GOT3 (cell line): ENCODE data around the gene SOX5.

Experiments
- DNase-seq: peaks from one replicate; lab custom pipeline; 2025; ENCODE audit warnings: mixed read lengths; lab: John Stamatoyannopoulos, UW

Gene SOX5

DNA sequence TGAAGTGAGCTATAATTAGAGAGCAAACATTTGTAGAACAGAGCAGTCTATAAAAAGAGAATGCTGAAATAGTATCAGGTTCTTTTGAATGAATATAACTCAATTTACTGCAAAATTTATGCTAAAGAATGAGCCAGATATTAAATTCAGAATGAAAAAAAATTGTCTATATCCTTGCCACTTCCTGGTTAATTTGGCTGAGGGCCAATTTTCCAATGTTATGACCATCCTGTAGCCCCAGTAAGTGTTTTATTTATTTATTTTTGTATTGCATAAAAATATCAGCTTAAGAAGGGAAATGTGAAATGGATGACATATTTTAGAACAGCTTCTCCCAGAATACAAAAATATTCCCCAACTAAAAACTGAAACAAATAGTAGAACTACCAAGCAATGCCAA is 263.4 kb downstream of the SOX5 start:
- no peak for DNase-seq

DNA sequence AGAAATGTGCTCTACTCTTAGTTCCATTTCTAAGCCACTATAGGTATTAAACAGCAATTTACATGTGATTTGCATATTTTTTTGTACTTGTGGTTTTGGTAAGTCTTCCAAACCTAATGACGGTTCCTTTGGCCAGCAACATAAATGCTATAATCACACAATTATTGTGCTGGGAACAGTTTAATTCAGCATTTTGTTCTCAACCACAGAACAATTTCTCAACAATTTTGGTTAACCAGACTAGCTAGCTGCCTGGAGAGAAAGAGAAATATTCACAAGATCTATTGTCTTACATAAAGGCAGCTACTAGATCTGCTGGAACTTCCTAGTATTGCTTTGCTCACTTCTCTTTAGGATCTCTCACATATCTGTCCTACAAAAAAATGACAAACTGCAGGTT is 265.3 kb downstream of the SOX5 start:
- no peak for DNase-seq

DNA sequence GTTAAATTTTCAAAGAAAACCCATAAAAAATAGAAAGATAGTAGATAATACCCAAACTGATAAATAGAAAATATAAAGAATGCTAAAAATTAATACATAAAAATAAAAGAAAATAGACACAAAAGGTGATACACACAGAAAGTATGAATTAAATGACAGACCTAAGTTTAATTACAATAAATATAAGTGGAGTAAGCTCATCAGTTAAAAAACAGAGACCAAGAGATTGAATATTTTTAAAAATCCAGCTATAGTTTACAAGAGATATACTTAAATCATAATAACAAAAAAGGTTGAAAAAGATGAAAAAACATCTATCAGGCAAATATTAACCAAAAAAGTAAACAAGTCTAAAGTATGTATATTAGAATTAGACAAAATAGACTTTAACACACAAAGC is 268.2 kb downstream of the SOX5 start:
- DNase-seq = no peak

DNA sequence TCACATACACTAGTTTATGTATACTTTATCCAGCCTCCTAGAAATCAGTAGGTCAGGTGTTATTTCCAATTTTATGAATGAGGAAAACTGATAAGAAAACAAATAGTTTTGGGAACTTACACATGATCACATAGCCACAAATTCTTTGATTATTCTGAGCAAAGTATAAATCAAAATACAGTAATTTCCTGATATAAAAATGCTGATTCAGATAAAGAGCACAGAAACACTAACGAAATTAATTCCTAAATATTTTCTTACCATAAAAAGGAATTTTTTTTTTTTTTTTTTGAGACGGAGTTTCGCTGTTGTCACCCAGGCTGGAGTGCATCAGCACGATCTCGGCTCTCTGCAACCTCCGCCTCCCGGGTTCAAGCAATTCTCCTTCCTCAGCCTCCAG is 275.4 kb downstream of the SOX5 start:
- no peak for DNase-seq

DNA sequence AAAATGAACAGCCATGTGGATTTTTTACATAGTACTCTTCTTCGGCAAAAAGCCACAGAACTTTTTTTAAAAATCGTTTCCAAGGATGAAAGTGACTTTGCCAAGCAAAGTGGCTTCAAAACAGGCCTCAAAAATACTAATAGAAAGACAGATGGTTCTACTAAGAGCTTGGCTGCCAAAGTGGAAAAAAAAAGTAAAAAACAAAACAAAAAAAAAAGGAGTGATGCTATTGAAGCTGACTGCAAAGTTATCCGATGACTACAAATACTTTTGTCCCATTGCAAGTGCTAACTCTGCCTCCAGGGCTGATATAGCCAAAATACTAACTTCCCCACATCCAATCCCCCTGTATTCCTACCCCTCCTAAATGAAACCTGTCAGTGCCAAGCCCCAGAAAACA is 277.6 kb downstream of the SOX5 start:
- DNase-seq = no peak

DNA sequence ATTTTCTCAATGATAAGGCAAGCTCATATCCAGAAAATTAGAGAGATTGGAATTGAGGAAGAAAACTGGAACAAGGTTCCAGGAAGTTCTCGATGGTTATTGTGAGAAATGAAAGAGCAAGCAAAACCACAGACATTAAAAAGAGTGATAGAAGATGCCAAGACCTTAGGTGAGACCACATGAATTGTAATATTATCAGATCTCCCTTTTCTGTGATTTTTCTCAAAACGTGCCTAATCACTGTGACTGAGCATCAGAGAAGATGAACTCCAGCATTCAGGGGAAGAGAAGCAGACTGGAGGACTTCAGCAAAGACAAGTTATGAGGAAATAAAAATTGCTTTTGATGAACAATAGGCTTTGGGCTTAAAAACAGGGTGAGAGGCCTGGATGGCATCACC is 278.8 kb downstream of the SOX5 start:
- DNase-seq = no peak

DNA sequence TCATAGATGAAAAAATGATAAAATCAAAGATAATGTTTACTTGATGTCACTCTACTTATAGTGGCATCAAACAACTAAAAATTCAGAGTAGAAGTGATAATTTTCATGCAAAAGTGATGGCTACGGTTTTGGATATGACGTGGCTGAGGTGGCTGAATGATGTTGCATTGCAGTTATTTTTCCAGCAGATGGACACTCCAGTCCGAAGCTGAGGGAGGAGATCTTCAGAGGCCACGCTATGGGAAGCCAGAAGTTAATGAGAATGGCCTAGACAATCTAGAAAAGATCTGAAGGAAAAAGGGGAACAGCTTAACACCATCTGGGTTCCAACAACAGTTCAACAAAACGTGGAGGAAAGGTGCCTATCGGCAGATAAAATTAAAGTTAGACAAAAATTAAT is 279.8 kb downstream of the SOX5 start:
- no peak for DNase-seq

DNA sequence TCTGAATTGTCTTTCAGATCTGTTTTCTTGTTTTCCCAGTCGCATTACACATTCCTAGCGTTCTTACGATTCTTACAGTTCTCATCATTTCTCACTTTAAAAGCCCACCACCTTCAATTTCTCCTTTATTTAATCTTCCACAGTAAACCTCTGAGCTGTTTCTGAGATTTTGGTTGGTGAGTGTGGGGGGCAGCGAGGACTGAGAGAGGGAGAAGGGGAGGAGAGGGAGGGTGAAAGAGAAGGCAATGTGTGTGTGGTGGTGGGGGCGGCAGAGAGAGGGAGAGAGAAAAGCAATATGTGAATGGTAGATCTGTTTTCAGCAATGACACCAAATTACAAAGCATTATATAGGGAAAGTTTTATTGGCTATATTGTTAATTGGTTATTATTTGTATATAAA is 282.6 kb downstream of the SOX5 start:
- no peak for DNase-seq

DNA sequence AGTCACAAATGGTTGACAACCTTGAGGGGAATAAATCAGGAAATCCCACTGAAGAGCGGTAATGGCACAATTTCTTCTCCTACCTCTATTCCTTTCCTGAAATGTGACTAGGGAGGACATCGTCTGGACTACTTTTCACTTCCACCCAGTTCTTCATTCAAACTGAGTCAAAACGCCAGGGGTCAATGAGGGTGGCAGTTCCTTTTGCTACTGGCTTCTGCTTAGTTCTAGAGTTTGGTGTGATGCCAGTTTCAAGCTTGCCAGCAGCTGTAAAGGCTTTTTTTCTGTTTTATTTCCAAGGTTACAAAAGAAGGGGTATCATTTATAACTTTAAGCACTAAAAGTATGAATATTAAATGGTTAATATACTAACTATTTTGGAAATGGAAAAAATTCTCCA is 286.5 kb downstream of the SOX5 start:
- no peak for DNase-seq

DNA sequence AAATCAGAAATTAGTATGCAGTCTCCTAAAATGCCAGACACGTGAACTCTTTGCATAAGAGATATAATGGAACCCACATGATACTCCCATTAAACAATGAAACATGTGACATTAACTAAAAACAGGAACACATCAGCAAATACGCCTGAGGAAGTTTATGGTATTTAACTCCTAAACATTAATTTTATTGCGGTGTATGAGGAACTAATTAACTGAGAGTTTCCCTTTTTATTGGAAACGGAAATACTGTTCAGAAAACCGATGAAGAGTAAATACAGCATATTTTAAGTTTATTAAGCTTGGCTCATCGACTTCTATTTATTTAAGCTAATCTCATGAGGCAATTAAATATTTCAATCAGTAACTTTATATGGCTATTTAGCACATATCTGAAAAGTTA is 290.3 kb downstream of the SOX5 start:
- no peak for DNase-seq

DNA sequence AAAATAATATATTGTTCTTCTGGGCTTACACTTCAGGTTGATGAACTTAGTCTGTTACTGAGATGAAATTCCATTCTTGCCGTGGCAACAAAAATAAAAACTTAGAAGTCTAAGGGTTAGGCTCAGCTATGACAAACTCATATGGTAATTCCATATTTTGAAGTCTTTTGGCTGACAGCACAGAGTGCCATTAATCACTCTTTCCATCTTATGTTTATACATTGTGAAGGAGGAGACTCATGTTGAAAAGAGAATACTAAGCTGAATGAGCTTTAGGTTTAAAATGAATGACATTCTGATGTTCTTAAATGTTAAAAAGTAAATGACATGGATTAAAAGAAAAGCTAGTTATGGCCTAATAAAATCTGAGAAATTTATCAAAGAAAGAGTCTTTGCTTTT is 291.9 kb downstream of the SOX5 start:
- DNase-seq = no peak

DNA sequence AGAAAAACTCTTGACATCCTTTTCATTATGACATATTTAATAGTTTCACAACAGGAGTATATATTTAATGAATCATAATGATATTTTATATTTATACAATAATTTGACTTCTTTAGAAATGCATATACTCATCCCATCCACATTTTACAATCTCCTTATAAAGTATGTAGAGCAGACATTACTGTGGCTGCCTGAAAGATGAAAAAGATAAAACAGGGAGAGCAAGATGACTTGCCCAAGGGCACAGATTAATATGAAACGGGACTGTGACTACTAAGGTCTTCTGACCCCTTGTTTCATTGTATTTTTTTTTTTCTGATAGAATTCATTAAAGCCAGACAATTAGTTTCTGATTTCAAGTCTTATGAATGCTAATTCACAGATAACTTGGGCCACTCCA is 293.6 kb downstream of the SOX5 start:
- no peak for DNase-seq

DNA sequence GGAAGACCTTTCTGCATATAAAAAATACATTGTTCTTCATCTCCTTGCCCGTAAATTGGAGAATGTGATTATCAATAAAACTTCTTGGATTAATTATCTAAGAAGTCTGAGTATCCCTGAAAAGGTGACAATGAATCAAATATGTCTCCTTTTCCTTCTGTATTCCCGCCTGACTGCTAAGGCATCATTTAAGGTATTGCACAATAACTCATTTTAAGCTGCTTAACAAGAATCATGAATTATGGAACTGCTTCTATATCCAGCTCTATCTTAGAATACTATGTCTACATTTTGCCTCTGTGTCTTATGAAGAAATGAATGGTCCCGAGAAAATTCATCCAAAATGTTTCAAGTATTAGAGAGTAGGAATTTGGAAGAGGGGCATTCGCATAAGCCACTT is 294.4 kb downstream of the SOX5 start:
- no peak for DNase-seq

DNA sequence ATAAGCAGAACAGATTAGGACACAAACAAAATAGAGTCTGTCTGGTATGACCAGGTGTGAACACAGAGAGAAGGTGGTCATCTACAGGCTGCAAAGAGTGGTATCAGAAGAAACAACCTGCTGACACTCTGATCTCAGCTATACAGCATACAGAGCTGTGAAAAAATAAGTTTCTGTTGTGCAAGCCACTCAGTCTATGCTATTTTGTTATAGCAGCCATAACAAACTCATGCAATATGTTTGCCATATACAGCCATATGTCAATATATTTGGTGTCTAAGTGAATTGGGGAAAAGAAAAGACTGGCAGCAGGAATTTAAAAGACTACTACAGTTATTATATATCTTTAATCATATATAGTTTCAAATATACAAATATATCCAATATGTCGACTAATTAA is 300.9 kb downstream of the SOX5 start:
- no peak for DNase-seq

DNA sequence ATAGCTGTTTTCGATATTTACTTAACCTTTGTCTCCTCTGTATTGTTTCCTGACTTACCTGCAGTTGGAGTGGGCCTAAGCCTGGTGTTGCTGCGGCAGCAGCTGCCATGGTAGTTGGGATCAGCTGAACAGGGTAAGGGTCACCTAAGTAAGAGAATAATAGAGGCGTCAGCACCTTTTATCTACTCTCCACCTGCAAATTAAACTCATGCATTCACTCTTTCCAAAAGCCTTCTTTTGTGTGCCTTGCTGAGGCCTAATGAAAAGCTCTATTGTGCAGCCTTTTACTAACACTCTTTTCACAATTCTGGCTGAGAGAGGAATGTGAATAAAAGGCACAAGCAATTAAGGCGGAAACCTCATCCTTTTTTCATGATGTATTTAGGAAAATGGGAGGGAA is 308.7 kb downstream of the SOX5 start:
- no peak for DNase-seq

DNA sequence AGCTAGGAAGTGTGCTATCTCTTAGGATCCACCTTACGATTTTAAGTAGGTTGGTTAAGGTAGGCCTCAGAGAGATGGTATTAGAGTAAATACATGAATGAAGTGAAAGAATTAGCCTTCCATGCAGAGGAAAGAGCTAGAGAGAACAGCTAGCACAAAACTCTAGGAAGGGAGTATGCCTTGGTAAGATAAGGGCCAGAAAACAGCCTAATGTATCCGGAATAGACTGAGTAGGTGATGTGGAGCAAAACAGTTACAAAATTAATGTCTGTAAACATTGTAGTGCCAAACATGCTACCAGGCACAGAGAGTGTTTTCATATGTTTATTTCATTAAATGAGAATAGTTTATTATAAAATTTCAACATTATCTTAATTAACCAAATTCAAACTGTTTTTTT is 315.1 kb downstream of the SOX5 start:
- DNase-seq = no peak

DNA sequence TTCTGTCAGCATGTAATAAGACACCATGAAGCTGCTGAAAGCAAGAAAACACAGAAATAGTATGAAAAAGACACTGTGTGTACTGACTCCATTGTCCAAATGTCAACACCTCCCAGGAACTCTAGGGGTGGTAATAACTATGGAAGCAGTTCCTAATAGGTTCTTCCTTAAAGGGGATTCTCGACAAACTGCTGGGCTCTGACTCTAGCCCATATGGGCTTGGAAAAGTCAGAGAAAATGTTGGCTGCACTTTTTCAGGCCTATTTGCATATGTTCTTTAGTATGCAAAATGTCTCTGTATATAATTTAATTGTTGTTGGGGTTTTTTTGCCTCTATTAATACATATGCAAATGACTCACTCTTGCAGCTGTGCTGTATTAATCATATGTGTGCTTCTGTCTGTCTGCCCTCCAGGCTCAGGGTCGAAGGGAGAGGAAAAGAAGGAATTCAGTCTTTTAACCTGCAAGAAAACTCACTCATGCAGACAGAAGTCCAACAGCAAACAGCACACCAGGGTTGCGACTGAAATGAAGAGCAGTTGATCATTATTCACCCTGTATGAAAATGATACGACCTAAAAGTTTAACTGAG is 317.6 kb downstream of the SOX5 start:
- DNase-seq = no peak

DNA sequence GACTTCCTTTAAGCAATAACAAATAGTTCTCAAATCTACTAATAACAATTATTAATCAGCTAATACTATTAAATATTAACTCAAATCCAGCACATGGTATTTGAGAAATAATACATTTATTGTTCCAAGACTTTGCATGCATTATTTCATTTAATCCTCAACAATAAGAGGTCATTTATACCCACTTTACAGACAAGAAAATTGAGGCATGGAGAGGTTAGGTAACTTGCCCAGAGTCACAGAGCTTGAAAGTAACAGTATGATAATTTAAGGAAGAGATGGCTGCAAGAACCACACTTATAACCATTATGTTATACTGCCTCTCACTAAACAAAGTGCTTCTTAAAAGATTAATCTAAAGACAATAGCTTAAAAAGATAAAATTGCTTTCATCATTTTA is 318.9 kb downstream of the SOX5 start:
- DNase-seq = no peak

DNA sequence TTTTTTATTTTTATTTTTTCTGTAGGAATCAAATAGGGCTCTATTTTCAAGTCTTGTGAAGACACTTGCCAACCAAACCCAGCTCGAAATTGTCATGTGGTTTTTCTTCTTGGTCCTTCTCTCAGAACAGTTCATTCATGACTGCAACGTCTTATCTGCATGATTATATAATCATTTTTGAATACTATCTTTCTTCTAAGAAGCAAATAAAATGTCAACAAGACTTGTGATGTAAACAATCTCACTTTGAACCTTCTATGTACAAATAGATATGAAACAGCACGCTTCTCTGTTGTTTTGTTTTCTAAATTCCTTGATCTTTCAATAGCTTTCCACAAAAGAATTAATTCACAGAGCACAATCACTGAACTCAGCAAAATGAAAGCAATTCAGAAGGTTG is 320.7 kb downstream of the SOX5 start:
- no peak for DNase-seq

DNA sequence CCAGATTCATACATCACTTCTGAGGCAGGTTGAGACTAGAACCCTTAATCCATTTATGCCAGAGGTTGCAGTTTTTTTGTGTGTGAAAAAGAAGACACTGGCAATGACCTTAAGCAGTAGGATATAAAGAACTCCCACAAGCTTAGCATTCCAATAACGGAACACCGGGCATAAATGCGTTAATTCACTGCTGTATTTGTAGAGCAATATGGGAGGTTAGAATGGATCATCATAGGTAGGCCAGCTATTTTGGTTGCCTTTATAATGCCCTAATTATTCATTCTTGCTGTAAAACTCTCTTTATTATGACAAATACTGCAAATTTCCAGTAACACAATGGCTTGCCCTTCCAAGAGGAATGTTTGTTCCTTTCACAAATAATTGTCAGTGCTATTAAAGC is 322.7 kb downstream of the SOX5 start:
- no peak for DNase-seq

DNA sequence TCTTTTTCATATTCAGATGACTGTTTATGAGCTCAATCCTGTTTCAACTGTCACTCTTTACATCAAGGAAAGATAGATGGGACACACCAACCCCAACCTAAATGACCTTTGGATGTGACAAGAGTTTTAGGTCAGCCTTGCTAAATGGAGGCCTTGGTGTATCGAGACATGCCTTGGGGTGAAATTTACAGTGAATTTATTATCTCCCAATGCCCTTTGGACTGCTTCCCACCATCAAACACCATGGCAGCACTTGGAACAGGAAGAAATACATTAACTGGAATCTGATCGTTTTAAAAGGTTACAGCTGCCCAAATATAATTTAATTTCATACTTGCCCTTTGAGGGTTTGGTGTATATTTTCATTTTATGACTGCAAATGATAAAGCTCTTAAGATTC is 327.6 kb downstream of the SOX5 start:
- DNase-seq = no peak

DNA sequence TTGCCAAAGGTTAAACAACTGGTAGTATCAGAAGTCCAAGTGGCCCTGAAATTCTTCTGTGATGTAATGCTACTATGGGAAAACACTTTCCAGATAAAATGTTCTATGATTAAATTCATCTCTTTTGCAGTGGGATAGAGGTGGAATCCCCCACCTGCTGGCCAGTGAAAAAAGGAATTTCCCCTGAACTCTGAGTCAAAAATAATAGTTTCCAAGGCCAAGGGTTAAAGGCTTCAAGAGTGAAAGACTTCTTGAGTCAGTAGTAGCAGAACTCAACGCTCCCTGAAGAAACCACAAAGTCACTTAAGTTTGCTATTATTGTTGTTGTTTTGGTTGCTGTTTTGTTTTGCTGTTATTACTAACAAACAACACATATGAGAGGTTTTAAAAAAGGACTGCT is 330.8 kb downstream of the SOX5 start:
- no peak for DNase-seq

DNA sequence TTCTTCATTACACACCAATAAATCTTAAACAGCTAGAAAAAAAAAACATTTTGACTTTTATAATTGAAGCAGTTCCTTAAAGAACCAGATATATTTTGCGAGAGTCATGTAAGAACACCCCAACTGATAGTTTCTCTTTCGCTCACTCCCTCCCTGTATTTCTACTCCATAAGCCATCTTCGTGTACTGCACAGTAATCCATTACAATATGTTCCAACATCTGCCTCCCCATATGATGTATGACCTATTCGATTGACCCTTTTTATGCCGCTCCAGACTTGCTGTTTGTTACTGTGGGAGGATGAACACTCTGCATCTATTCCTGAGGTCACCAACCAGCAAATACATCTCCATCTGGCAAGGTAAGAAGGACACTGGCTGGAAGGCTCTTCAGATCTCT is 331.7 kb downstream of the SOX5 start:
- no peak for DNase-seq

DNA sequence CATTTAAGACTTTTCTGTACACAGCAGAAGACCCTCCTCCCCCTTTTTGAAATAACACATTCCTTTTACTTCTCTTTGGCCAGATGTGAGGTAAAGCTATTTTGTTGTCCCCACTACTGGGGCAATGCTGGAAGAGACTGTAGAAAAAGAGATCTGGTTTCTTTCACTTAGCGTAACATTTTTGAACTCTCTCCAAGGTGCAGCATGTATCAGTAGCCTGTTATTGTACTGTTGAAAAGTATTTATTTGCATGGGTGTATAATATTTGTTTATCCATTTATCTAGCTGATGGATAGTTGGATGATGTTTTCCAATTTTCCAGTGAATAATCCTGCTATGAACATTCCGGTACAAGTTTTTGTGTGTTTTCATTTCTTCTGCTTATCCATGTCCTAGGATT is 335.2 kb downstream of the SOX5 start:
- no peak for DNase-seq

DNA sequence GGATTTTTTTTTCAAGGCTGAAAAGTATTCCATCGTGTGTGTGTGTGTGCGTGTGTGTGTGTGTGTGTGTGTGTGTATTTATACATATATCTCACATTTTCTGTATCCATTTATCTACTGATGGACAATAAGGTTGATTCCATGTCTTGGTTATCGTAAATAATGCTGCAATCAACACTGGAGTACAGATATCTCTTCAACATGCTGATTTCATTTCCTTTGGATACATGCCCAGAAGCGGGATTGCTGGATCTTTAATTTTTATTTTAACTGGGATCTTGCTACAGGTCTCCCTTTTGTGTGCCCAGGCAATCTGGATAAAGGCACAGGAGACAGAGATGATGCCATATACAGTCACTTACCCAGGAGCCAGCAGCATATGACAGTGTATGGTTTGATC is 338.1 kb downstream of the SOX5 start:
- no peak for DNase-seq
